Prostate gland (tissue), 2 donors: Measurements from ENCODE around the gene ARHGAP26. TPM values are rescaled to one million over a fixed set of nuclear protein-coding genes. Genes with fewer than 3 reads are reported as not detected.

Experiments used
- DNase-seq: peaks from one replicate; pipeline ENCODE4 v3.0.0-alpha.2; 2019; ENCODE audit warnings: low spot score
- H3K27ac ChIP-seq, 2 donors: fragments of 200-600 bp; sonication (generic); 2 replicates each; pipeline ENCODE4 v1.5.1; 2017 to 2019
- H3K27me3 ChIP-seq: fragments of 200-600 bp; sonication (generic); replicated peaks from 2 replicates; pipeline ENCODE4 v1.5.1; 2019; ENCODE audit not compliant: insufficient read depth
- H3K36me3 ChIP-seq, 2 donors: fragments of 200-600 bp; sonication (generic); 1 replicate in 1 of 2; 2 replicates in 1 of 2; pipeline versions ENCODE4 v1.5.1 to v1.8.1; 2017 to 2019
- H3K4me1 ChIP-seq: fragments of 200-600 bp; sonication (generic); replicated peaks from 2 replicates; pipeline ENCODE4 v1.5.1; 2019
- H3K4me3 ChIP-seq, 2 donors: fragments of 200-600 bp; sonication (generic); 2 replicates each; pipeline ENCODE4 v1.5.1; 2017 to 2019
- H3K9me3 ChIP-seq: fragments of 200-600 bp; sonication (generic); 2 replicates; pipeline ENCODE4 v1.5.1; 2017
- POLR2A ChIP-seq: fragments of 450-650 bp; IDR thresholded peaks from one replicate; pipeline ENCODE4 v1.6.1; 2016; ENCODE audit warnings: antibody characterized with exemption, mild to moderate bottlenecking
- POLR2AphosphoS5 ChIP-seq: sonication (generic); formaldehyde crosslinking; IDR thresholded peaks from one replicate; pipeline ENCODE4 v1.6.1; 2017; ENCODE audit warnings: antibody characterized with exemption
- WGBS: methylation state at CpG from one replicate; pipeline ENCODE4 v1.1.5; 2018; 5-methylcytosine and 5-hydroxymethylcytosine counted together
- intact Hi-C: fragments of 100-400 bp; cut with DNase I; formaldehyde crosslinking; loops from one replicate; pipeline ENCODE4 v1.14.2; 2022
- total RNA-seq, 2 donors: library from RNA; depleted of rRNA; stranded (reverse); fragments of >200 nt; gene quantifications; one replicate each; pipeline ENCODE4 v1.1.0, GENCODE V29; 2016
- TF ChIP-seq, protein P1 (sequence below), 4 experiments: fragments of 200-600 bp in 2 of 4; fragments of 450-650 bp in 2 of 4; sonication (generic) in 2 of 4; IDR thresholded peaks; 1 replicate in 3 of 4; 2 replicates in 1 of 4; pipeline ENCODE4 v1.5.1; 2016 to 2019; ENCODE audit warnings: antibody characterized with exemption in 4 of 4, mild to moderate bottlenecking in 2 of 4, moderate library complexity in 2 of 4

ARHGAP26 gene
- total RNA-seq, 2 donors from 2014 or later: 11.7 to 39.8 TPM

GRCh38 chr5:142735323-142736246 lies 34.6 kb upstream of the ARHGAP26 start:
- no peak for DNase-seq
- H3K27ac ChIP-seq: no peak overlapping the region
- no peaks in the 10 kb centered on the region for H3K4me1 ChIP-seq
- intact Hi-C loops: no loop called here
- 79% methylated on average over 8 of the region's 8 CpGs for WGBS
- H3K36me3 ChIP-seq: no peaks in the 10 kb centered on the region
- no peaks in the 10 kb centered on the region for H3K9me3 ChIP-seq
- H3K4me3 ChIP-seq: no peak overlapping the region
- TF ChIP-seq, protein P1, sequence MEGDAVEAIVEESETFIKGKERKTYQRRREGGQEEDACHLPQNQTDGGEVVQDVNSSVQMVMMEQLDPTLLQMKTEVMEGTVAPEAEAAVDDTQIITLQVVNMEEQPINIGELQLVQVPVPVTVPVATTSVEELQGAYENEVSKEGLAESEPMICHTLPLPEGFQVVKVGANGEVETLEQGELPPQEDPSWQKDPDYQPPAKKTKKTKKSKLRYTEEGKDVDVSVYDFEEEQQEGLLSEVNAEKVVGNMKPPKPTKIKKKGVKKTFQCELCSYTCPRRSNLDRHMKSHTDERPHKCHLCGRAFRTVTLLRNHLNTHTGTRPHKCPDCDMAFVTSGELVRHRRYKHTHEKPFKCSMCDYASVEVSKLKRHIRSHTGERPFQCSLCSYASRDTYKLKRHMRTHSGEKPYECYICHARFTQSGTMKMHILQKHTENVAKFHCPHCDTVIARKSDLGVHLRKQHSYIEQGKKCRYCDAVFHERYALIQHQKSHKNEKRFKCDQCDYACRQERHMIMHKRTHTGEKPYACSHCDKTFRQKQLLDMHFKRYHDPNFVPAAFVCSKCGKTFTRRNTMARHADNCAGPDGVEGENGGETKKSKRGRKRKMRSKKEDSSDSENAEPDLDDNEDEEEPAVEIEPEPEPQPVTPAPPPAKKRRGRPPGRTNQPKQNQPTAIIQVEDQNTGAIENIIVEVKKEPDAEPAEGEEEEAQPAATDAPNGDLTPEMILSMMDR (IDR thresholded peaks at IDR 0.05): no peak
- no peak for TF ChIP-seq POLR2A
- TF ChIP-seq POLR2AphosphoS5: no peak
- H3K27me3 ChIP-seq: no peaks in the 10 kb centered on the region

DNA sequence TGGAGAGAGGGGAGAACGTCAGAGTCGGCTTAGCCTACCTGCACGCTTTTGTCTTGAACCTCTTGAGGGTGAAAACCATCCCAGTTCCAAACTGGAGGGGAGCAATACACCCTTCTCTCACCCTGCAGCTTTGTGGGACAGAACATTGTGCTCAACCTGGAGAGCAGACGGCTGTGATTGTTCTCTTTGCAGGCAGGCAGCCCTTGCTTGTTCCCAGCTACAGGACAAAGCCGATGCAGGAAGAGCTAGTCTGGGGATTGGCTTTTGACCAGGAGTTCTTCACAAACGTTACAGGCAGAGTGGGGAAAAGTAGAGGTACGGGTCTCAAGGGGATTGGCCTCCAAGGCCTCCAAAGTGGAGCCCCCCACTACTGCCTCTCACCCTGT lies 33.9 kb upstream of the ARHGAP26 start:
- no peak overlapping the region for H3K4me3 ChIP-seq
- no peak for DNase-seq
- no peaks in the 10 kb centered on the region for H3K9me3 ChIP-seq
- no peaks in the 10 kb centered on the region for H3K27me3 ChIP-seq
- TF ChIP-seq POLR2AphosphoS5 (no peak), POLR2A (no peak)
- TF ChIP-seq, protein P1 (IDR thresholded peaks at IDR 0.05): no peak
- H3K36me3 ChIP-seq: no peaks in the 10 kb centered on the region
- WGBS: 53% methylated on average over 7 of the region's 7 CpGs
- intact Hi-C loops: no loop called here
- H3K27ac ChIP-seq: no peak overlapping the region
- no peaks in the 10 kb centered on the region for H3K4me1 ChIP-seq

DNA sequence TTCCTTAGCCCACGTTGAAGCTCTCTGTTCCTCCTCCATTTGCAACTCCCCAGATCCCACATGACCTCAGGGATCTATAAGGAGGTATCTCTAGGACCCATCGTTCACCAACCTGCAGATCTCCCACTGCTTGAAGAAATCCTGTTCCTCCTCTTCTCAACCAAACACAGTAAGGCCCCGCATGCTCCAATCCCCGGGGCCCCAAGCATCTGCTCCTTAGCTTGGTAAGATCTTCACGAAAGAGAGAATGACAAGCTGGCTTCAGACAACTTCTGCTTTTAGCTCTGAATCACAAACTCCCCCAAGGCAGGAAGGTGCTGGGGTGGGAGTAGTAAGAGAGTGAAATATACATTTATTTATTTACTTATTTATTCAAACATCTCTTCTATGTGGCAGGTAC lies 33.0 kb upstream of the ARHGAP26 start:
- H3K4me1 ChIP-seq: no peaks in the 10 kb centered on the region
- no peak overlapping the region for H3K27ac ChIP-seq
- 77% methylated on average over 5 of the region's 5 CpGs for WGBS
- no peaks in the 10 kb centered on the region for H3K27me3 ChIP-seq
- intact Hi-C loops: no loop called here
- H3K4me3 ChIP-seq: no peak overlapping the region
- TF ChIP-seq POLR2AphosphoS5 (no peak), POLR2A (no peak)
- TF ChIP-seq, protein P1 (IDR thresholded peaks at IDR 0.05): no peak
- no peak for DNase-seq
- no peaks in the 10 kb centered on the region for H3K9me3 ChIP-seq
- no peaks in the 10 kb centered on the region for H3K36me3 ChIP-seq

DNA sequence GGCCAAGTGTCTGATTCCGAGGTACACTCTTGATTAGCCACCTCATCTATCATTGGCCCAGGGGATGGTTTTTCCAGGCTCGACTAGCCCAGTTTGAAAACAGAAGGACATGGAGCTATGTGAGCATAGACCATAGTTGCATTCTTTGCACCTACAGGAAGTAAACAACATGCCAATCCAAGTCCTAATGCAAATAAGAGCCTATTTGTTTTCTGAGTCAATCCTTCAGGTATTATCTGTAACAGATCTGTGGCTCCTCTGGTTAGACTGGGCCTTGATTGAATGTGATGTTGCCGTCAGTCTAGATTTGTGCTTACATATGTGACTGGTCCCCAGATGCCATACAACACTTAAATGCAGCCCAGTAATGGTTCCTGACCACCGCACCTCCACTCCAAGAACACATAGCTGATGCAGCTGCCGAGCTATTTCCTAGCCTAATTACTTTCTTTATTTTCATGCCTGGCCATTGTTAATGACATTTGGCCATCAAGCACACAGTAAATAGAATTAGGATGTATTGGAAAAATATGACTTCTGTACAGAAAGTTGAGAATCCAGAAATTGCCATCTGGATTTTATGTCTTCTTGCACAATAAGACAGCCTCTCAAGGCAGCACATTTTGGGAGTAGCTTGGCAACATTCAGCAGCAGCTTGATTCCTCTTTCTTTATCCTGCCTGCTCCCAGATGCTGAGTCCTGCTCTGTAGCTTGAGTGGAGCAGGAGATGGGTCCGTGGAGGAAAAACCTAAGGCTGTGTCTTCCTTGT lies 29.5 kb upstream of the ARHGAP26 start:
- intact Hi-C loops: no loop called here
- no peaks in the 10 kb centered on the region for H3K4me1 ChIP-seq
- H3K27ac ChIP-seq: no peak overlapping the region
- 69% methylated on average over 6 of the region's 6 CpGs for WGBS
- H3K9me3 ChIP-seq: no peaks in the 10 kb centered on the region
- no peaks in the 10 kb centered on the region for H3K36me3 ChIP-seq
- TF ChIP-seq POLR2A (no peak), POLR2AphosphoS5 (no peak)
- TF ChIP-seq, protein P1 (IDR thresholded peaks at IDR 0.05): no peak
- no peaks in the 10 kb centered on the region for H3K27me3 ChIP-seq
- H3K4me3 ChIP-seq: no peak overlapping the region
- no peak for DNase-seq
